Left lung (tissue), 10 donors: ENCODE measurements around the gene OR4D5. TPM values are rescaled to one million over a fixed set of nuclear protein-coding genes. Genes with fewer than 3 reads are reported as not detected.
A peak's percentile ranks its signal among the peaks of the same experiment; 100 is the strongest.

Experiments
- ATAC-seq: fragments of 200-7000 bp; cut with Tn5 transposase; one replicate; pipeline ENCODE4 v1.9.1; 2020; ENCODE audit warnings: moderate library complexity
- DNase-seq, 4 donors: peaks; one replicate each; pipeline ENCODE4 v3.0.0-alpha.2; 2013 to 2020
- H3K27ac ChIP-seq, 2 donors: fragments of 200-600 bp; sonication (generic) in 1 of 2; one replicate each; pipeline versions ENCODE4 v1.5.0 to v1.8.0; 2020 to 2021
- H3K27me3 ChIP-seq, 2 donors: fragments of 200-600 bp; sonication (generic) in 1 of 2; one replicate each; pipeline versions ENCODE4 v1.5.0 to v1.8.0; 2020 to 2021
- H3K36me3 ChIP-seq, 2 donors: fragments of 200-600 bp; sonication (generic) in 1 of 2; one replicate each; pipeline versions ENCODE4 v1.5.0 to v1.8.0; 2020 to 2021
- H3K4me1 ChIP-seq, 2 donors: fragments of 200-600 bp; one replicate each; pipeline ENCODE4 v1.8.0; 2021
- H3K4me3 ChIP-seq, 2 donors: fragments of 200-600 bp; sonication (generic) in 1 of 2; one replicate each; pipeline versions ENCODE4 v1.5.0 to v1.8.0; 2020 to 2021; ENCODE audit warnings: mild to moderate bottlenecking in 1 of 2
- H3K9me3 ChIP-seq, 2 donors: fragments of 200-600 bp; sonication (generic) in 1 of 2; one replicate each; pipeline versions ENCODE4 v1.5.0 to v1.8.0; 2020 to 2021
- CTCF ChIP-seq, 2 donors: fragments of 200-600 bp; sonication (generic) in 1 of 2; IDR thresholded peaks; one replicate each; pipeline versions ENCODE4 v1.5.0 to v1.8.0; 2021; ENCODE audit warnings: antibody characterized with exemption in 2 of 2
- intact Hi-C, 2 donors: fragments of 100-400 bp; cut with DNase I; formaldehyde crosslinking; loops; one replicate each; pipeline versions ENCODE4 v1.11.2 to v1.14.2; 2022
- polyA plus RNA-seq, 6 donors: library from polyadenylated mRNA; unstranded; fragments of 120-200 nt; gene quantifications; one replicate each; pipeline ENCODE4 v1.2.1, GENCODE V29; 2013; ENCODE audit not compliant: insufficient read length in 6 of 6
- total RNA-seq, 2 donors: library from RNA; stranded (reverse); fragmentation: NEBNext Ultra II Directional; extraction: Animal tissue kit (Norgen Biotek cat#: 25700); gene quantifications; one replicate each; pipeline ENCODE4 v1.2.1, GENCODE V29; 2021
- donor health status: DM: no; HTN: yes; CAD: no.
- donor health status: DM: no; HTN: no; CAD: no.

OR4D5 gene
- total and polyA plus RNA-seq, 8 donors, result not detected

GRCh38 chr11:123977731-123978347 lies 38.4 kb downstream of the OR4D5 start, which contains the start of gene OR10S1:
TSS of gene OR10S1 (minus strand) at chr11:123977781. CDS start at chr11:123977664, 117 bp downstream.
- H3K4me3 ChIP-seq, result no peak within 1 kb of the TSS
- H3K4me1 ChIP-seq, result no peaks in the 10 kb centered on the region
- no peaks in the 10 kb centered on the region for H3K27me3 ChIP-seq
- peaks cover 0 to 3% of the 10 kb centered on the region in 2 donors for H3K9me3 ChIP-seq
- no peak within 1 kb of the TSS for H3K27ac ChIP-seq
- no peak for ATAC-seq
- no peak for TF ChIP-seq CTCF (IDR thresholded peaks at IDR 0.05)
- DNase-seq, result no peak
- intact Hi-C loops, result no loop called here
- no peaks in the 10 kb centered on the region for H3K36me3 ChIP-seq

- no peak for TF ChIP-seq CTCF (IDR thresholded peaks at IDR 0.05)
- no peaks in the 10 kb centered on the region for H3K4me1 ChIP-seq
- no peak for ATAC-seq
- intact Hi-C loops, result no loop called here
- no peaks in the 10 kb centered on the region for H3K27me3 ChIP-seq
- H3K27ac ChIP-seq, result no peak overlapping the region
- H3K4me3 ChIP-seq, result no peak overlapping the region
- DNase-seq, result peak in 1 of 4 donors; percentile 35
- H3K9me3 ChIP-seq, result peaks cover 0 to 5% of the 10 kb centered on the region in 2 donors
- no peaks in the 10 kb centered on the region for H3K36me3 ChIP-seq
These were observed 39.9 kb downstream of the OR4D5 start for GRCh38 chr11:123979311-123979710.

Other genes starting within 250 kb of the OR4D5 start
- gene ZNF202, start 198.0 kb upstream of the OR4D5 start, total RNA-seq, result 1 to 10 TPM; 6.6 to 10.0 TPM
- gene ZNF202, start 198.0 kb upstream of the OR4D5 start, polyA plus RNA-seq, result 10 to 100 TPM; 18.2 to 24.2 (median 22.0) TPM
- gene OR6X1, start 185.1 kb upstream of the OR4D5 start, total RNA-seq, result not detected
- not detected for gene OR6X1, start 185.1 kb upstream of the OR4D5 start, polyA plus RNA-seq
- gene OR6M1, start 133.3 kb upstream of the OR4D5 start, total RNA-seq, result not detected
- gene OR6M1, start 133.3 kb upstream of the OR4D5 start, polyA plus RNA-seq, result not detected
- gene TMEM225, start 53.9 kb upstream of the OR4D5 start, total RNA-seq, result not detected
- gene TMEM225, start 53.9 kb upstream of the OR4D5 start, polyA plus RNA-seq, result not detected
- not detected for gene OR8D4, start 37.5 kb upstream of the OR4D5 start, total RNA-seq
- gene OR8D4, start 37.5 kb upstream of the OR4D5 start, polyA plus RNA-seq, result under 1 TPM in 2 of 6 donors, not detected in 4; 0.06 to 0.07 TPM
- gene OR6T1, start 4.2 kb downstream of the OR4D5 start, total RNA-seq, result not detected
- gene OR6T1, start 4.2 kb downstream of the OR4D5 start, polyA plus RNA-seq, result not detected
- gene OR10S1, start 38.2 kb downstream of the OR4D5 start, total RNA-seq, result not detected
- not detected for gene OR10S1, start 38.2 kb downstream of the OR4D5 start, polyA plus RNA-seq
- gene OR10G6, start 55.5 kb downstream of the OR4D5 start, total RNA-seq, result not detected
- not detected for gene OR10G6, start 55.5 kb downstream of the OR4D5 start, polyA plus RNA-seq
- gene OR10G4, start 73.4 kb downstream of the OR4D5 start, total RNA-seq, result not detected
- gene OR10G4, start 73.4 kb downstream of the OR4D5 start, polyA plus RNA-seq, result not detected
- not detected for gene OR10G9, start 83.4 kb downstream of the OR4D5 start, total RNA-seq
- not detected for gene OR10G9, start 83.4 kb downstream of the OR4D5 start, polyA plus RNA-seq
- not detected for gene OR10G8, start 87.2 kb downstream of the OR4D5 start, total RNA-seq
- gene OR10G8, start 87.2 kb downstream of the OR4D5 start, polyA plus RNA-seq, result not detected
- not detected for gene OR10G7, start 101.7 kb downstream of the OR4D5 start, total RNA-seq
- gene OR10G7, start 101.7 kb downstream of the OR4D5 start, polyA plus RNA-seq, result not detected
- 10 to 100 TPM; 33.7 to 43.5 TPM for gene VWA5A, start 175.8 kb downstream of the OR4D5 start, total RNA-seq
- 10 to 100 TPM; 13.7 to 18.1 (median 16.5) TPM for gene VWA5A, start 175.8 kb downstream of the OR4D5 start, polyA plus RNA-seq
- not detected for gene OR10D3, start 243.7 kb downstream of the OR4D5 start, total RNA-seq
- gene OR10D3, start 243.7 kb downstream of the OR4D5 start, polyA plus RNA-seq, result not detected